HG02840 (cell line): ENCODE data around the gene VPREB3.

Source experiments
- ATAC-seq: cut with Tn5 transposase; IDR thresholded peaks from one replicate; pipeline ENCODE4 v1.9.1; 2021; ENCODE audit warnings: mild to moderate bottlenecking, moderate library complexity, moderate number of reproducible peaks; ENCODE audit not compliant: unreplicated experiment, low FRiP score

Gene VPREB3

GRCh38 chr22:23705358-23705757, 48.9 kb downstream of the VPREB3 start:
- ATAC-seq, result no peak

- no peak for ATAC-seq
Measured at GRCh38 chr22:23704829-23705228, 49.4 kb downstream of the VPREB3 start.

DNA sequence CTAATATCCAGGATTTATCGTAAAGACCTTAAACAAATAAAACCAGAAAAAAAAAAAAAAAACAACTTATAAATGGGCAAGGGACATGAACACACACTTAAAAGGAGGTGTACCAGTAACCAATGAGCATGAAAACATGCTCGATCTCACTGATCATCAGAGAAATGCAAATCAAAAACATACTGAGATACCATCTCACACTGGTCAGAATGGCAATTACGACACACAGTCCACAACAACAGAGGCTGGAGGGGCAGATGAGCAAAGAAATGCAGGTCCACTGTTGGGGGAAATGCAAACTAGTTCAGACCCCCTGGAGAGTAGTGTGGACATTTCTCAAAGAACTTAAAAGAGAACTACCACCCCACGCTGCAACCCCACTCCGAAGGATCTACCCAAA, 50.2 kb downstream of the VPREB3 start:
- ATAC-seq, result no peak
